Skin epidermis (tissue), 12 donors: Measurements from ENCODE around the gene SARNP.
"Not testable (repeated sequence)": the region's sequence is repeated elsewhere in the genome, so short reads cannot be mapped to it uniquely, and the experiment has no call there.

Experiments used
- H3K27ac ChIP-seq, 21 experiments: fragments of 200-600 bp; sonication (generic) in 11 of 21; one replicate each; pipeline ENCODE4 v1.5.0; 2020; ENCODE audit warnings: mild to moderate bottlenecking in 3 of 21, inconsistent platforms in 2 of 21, moderate library complexity in 2 of 21
- H3K4me3 ChIP-seq, 7 experiments: fragments of 200-600 bp; sonication (generic) in 2 of 7; one replicate each; pipeline ENCODE4 v1.5.0; 2020; ENCODE audit warnings: inconsistent platforms in 2 of 7, mild to moderate bottlenecking in 2 of 7, moderate library complexity in 1 of 7

SARNP gene

GRCh38 chr12:55812088-55812487, 5.4 kb downstream of the SARNP start:
- Histone ChIP-seq H3K4me3 (no peak overlapping the region), H3K27ac (no peak overlapping the region)

GRCh38 chr12:55809274-55809673, 8.2 kb downstream of the SARNP start:
- Histone ChIP-seq H3K27ac (no peak overlapping the region), H3K4me3 (no peak overlapping the region)

- Histone ChIP-seq H3K27ac (no peak overlapping the region), H3K4me3 (no peak overlapping the region)
Measured at GRCh38 chr12:55806982-55807381, 10.5 kb downstream of the SARNP start.

GRCh38 chr12:55797550-55797949, 20.0 kb downstream of the SARNP start:
- Histone ChIP-seq H3K4me3 (no peak overlapping the region), H3K27ac (no peak overlapping the region)

- Histone ChIP-seq H3K27ac (no peak overlapping the region), H3K4me3 (no peak overlapping the region)
Measured at GRCh38 chr12:55797068-55797467, 20.5 kb downstream of the SARNP start.

GRCh38 chr12:55795950-55796349, 21.6 kb downstream of the SARNP start:
- Histone ChIP-seq H3K4me3 (no peak overlapping the region), H3K27ac (no peak overlapping the region)

- no peak overlapping the region for H3K27ac ChIP-seq
Measured at GRCh38 chr12:55789893-55790292, 27.6 kb downstream of the SARNP start.

GRCh38 chr12:55789171-55789570, 28.4 kb downstream of the SARNP start:
- H3K4me3 ChIP-seq = no peak overlapping the region
- no peak overlapping the region for H3K27ac ChIP-seq

More at GRCh38 chr12:55789893-55790292, 27.6 kb downstream of the SARNP start:
- H3K4me3 ChIP-seq = no peak overlapping the region

GRCh38 chr12:55788546-55788945, 29.0 kb downstream of the SARNP start:
- Histone ChIP-seq H3K4me3 (no peak overlapping the region), H3K27ac (no peak overlapping the region)

GRCh38 chr12:55780685-55781084, 36.8 kb downstream of the SARNP start:
- Histone ChIP-seq H3K4me3 (no peak overlapping the region), H3K27ac (no peak overlapping the region)

GRCh38 chr12:55777856-55778255, 39.7 kb downstream of the SARNP start:
- H3K4me3 ChIP-seq = no peak overlapping the region
- H3K27ac ChIP-seq = no peak overlapping the region

GRCh38 chr12:55771736-55772135, 45.8 kb downstream of the SARNP start:
- Histone ChIP-seq H3K4me3 (no peak overlapping the region), H3K27ac (no peak overlapping the region)

- Histone ChIP-seq H3K4me3 (no peak overlapping the region), H3K27ac (no peak overlapping the region)
Measured at GRCh38 chr12:55767156-55767555, 50.4 kb downstream of the SARNP start.

GRCh38 chr12:55765736-55766290, 51.7 kb downstream of the SARNP start:
- no peak overlapping the region for H3K27ac ChIP-seq
- no peak overlapping the region for H3K4me3 ChIP-seq

GRCh38 chr12:55762646-55763045, 54.9 kb downstream of the SARNP start:
- no peak overlapping the region for H3K27ac ChIP-seq

GRCh38 chr12:55760663-55761062, 56.9 kb downstream of the SARNP start:
- no peak overlapping the region for H3K4me3 ChIP-seq
- H3K27ac ChIP-seq = no peak overlapping the region

More at GRCh38 chr12:55762646-55763045, 54.9 kb downstream of the SARNP start:
- no peak overlapping the region for H3K4me3 ChIP-seq

GRCh38 chr12:55758575-55758974, 58.9 kb downstream of the SARNP start:
- not testable (repeated sequence) for H3K27ac ChIP-seq, H3K4me3 ChIP-seq

- no peak overlapping the region for H3K27ac ChIP-seq
Measured at GRCh38 chr12:55757701-55758100, 59.8 kb downstream of the SARNP start.

GRCh38 chr12:55755246-55755645, 62.3 kb downstream of the SARNP start:
- no peak overlapping the region for H3K4me3 ChIP-seq
- no peak overlapping the region for H3K27ac ChIP-seq

More at GRCh38 chr12:55757701-55758100, 59.8 kb downstream of the SARNP start:
- H3K4me3 ChIP-seq = no peak overlapping the region

- Histone ChIP-seq H3K4me3 (no peak overlapping the region), H3K27ac (no peak overlapping the region)
Measured at GRCh38 chr12:55748230-55748993, 69.1 kb downstream of the SARNP start.

GRCh38 chr12:55746913-55747231, 70.7 kb downstream of the SARNP start:
- H3K27ac ChIP-seq = no peak overlapping the region
- no peak overlapping the region for H3K4me3 ChIP-seq
